Epithelial cell of esophagus (primary cell): ENCODE results near the gene APOBEC3G.

Source experiments
- DNase-seq: peaks from one replicate; pipeline ENCODE4 v3.0.0; 2010; ENCODE audit warnings: low read depth
- H3K4me3 ChIP-seq: 2 replicates; pipeline ENCODE4 v1.5.1; 2011; ENCODE audit warnings: mild to moderate bottlenecking, low read length, control low read depth
- CTCF ChIP-seq: IDR thresholded peaks from 2 replicates; pipeline ENCODE4 v1.5.1; 2011; ENCODE audit warnings: low read depth, mild to moderate bottlenecking, low read length, control low read depth, inconsistent platforms; ENCODE audit not compliant: insufficient read depth; ENCODE audit errors: missing control alignments

Gene APOBEC3G

GRCh38 chr22:39129081-39129480 lies 52.0 kb downstream of the APOBEC3G start:
- no peak overlapping the region for H3K4me3 ChIP-seq
- DNase-seq, result no peak
- TF ChIP-seq CTCF, result no peak

- no peak overlapping the region for H3K4me3 ChIP-seq
- no peak for TF ChIP-seq CTCF
- DNase-seq, result no peak
Observed at GRCh38 chr22:39129746-39130145, 52.7 kb downstream of the APOBEC3G start.

- no peak for DNase-seq
- TF ChIP-seq CTCF, result no peak
Observed at GRCh38 chr22:39130152-39130704, 53.2 kb downstream of the APOBEC3G start.

GRCh38 chr22:39130892-39131855 lies 54.1 kb downstream of the APOBEC3G start:
- no peak for TF ChIP-seq CTCF
- DNase-seq, result no peak
- H3K4me3 ChIP-seq, result no peak overlapping the region

More at GRCh38 chr22:39130152-39130704, 53.2 kb downstream of the APOBEC3G start:
- no peak overlapping the region for H3K4me3 ChIP-seq

- DNase-seq, result no peak
- no peak for TF ChIP-seq CTCF
- no peak overlapping the region for H3K4me3 ChIP-seq
Observed at GRCh38 chr22:39132281-39132680, 55.2 kb downstream of the APOBEC3G start.

GRCh38 chr22:39132871-39133524 lies 55.9 kb downstream of the APOBEC3G start:
- no peak for TF ChIP-seq CTCF
- DNase-seq, result no peak
- H3K4me3 ChIP-seq, result no peak overlapping the region
